IPS DF 19.7 (cell line): Measurements from ENCODE around the gene MAGOH.

ENCODE experiments used
- DNase-seq: peaks from one replicate; pipeline ENCODE4 v3.0.0-alpha.2; 2013; ENCODE audit warnings: low read depth, low spot score

Gene MAGOH

DNA sequence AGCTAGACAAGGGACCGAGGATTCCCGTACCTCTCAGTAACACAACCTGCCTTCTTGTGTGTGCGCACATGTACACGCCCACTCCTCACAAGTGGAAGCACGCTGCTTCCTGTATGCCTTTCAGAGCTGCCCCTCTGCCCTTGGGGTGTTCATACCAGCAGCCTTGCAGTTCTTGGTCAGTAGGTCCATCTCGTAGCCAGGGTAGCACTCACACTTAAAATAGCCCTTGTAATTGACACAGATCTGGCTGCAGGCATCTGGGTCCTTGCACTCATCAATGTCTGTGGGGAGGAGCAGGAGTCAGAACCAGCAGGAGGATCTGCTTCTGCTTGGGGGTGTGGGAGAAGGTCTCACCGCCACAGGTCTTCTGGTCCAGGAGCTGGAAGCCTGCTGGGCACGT is 32.6 kb upstream of the MAGOH start:
- no peak for DNase-seq

GRCh38 chr1:53270107-53270506 is 31.8 kb upstream of the MAGOH start:
- DNase-seq: no peak

- DNase-seq: no peak
Observed at GRCh38 chr1:53267761-53268160, 29.4 kb upstream of the MAGOH start.

DNA sequence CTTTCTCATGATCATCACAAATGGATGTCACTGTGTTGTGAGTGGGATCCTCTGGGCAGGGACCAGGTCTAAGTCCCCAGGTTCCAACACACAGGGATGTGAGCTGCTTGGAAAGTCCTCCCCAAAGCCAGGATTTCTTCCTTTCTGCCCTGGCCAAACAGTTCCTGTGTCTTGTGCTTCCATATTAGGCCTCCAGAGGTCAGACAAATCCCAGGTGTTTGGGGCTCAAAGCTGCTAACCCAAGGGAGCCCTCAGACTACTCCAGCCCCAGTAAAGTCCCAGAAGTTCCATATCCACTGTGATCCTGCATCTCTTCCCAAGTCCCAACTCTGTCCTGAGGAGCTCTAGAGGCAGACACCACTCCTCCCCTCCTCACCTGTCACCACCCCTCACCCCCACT is 27.7 kb upstream of the MAGOH start:
- no peak for DNase-seq

DNA sequence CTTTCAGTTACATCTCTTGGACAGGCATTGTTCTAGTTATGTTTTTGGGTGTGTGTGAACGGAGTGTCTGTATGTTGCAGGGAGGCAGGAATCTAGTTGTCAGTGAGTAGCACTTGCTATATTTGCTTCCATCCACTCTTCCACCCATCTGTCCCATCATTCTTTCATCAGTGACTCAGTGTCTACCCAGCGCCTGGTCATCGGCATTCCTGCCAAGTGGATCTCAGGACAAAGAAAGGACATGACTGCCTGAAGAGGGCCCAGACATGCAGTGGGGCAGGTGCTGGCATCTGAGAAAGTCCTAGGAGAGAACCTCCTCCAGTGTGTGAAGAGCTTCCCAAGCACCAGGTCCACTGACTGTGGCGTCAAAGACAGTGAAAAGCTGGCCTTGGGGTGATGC is 27.3 kb upstream of the MAGOH start:
- no peak for DNase-seq

DNA sequence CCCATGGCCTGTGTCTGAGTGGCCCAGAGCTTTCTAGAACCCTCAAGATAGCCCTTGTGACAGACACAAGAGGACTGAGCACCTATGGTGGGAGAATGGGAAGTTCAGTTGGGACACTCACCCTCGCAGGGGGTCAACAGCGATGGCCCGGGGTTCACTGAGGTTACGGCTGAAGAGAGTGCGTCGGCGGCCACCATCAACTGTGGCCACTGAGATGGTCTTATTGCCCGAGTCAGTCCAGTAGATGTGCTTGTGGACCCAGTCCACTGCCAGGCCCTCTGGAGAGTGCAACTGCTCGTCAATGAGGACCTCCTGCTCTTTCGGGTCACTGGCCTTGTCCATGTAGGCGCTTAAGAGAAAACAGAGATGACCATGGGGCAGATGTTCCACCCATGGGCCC is 25.7 kb upstream of the MAGOH start:
- DNase-seq: no peak

- DNase-seq: no peak
Observed at GRCh38 chr1:53262000-53262399, 23.7 kb upstream of the MAGOH start.

DNA sequence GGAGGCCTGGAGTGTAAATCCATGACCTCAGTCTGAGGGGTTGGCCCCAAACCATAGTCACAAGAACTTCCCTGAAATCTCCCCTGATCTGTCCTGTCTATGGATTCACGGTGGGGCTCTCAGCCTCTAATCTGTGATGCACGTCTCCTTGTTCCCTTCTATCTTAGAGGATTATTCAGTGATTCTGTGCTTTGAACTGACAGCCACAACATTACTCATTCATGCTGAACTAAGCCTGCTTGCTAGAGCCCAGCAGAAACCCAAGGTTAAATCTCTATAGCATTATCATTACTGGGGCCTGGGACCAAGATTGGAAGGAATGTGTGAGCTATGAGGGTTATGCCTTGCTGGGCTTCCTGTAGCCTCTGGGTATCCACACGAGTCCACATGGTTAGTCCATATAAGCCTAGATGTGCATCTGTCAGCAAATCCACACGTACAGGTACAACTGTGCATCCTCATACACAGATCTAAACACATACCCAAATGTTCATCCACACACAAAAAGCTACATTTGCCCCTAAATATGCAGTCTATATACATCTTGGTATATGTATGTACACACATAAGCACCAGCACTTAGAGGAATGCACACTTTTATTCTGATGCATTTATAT is 22.4 kb upstream of the MAGOH start:
- DNase-seq: no peak

DNA sequence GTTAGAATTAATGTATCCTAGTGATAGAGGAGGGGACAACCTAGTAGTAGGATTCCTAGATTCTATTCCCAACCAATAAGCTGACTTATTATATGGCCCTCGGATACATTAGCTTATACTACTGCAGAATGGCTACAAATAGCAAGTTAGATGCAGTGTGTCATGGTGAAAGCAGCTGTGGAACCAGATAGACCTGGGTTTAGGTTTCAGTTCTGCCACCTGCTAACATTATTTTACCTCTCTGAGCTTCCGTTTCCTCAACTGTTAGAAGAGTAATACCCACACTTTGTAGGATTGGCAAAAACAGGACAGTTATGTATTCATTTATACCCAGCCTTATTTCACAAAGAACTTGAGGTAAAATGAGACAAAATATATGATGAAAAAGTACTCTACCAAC is 21.6 kb upstream of the MAGOH start:
- no peak for DNase-seq

DNA sequence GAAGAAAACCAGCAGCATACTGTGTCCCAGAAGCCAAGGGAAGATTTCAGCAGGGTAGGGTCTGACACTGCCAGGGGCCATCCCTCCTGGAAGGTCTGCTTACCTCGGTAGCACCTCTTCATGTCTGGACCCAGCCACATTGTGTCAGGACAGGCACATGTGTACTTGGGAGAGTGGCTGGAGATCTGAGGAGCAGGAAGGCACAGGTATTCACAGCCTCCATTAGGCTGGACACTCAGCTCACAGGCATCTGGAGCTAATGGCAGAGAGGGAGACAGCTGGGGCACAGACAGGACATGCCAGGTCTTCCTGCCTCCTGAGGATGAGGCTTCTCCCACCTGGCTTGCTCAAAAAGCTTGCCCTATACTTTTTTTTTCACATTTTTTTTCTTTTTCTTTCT is 19.9 kb upstream of the MAGOH start:
- DNase-seq: no peak

GRCh38 chr1:53257454-53258081 is 19.2 kb upstream of the MAGOH start:
- DNase-seq: no peak

GRCh38 chr1:53256511-53257453 is 18.5 kb upstream of the MAGOH start:
- DNase-seq: no peak

- DNase-seq: no peak
Observed at GRCh38 chr1:53255031-53255430, 16.7 kb upstream of the MAGOH start.

- DNase-seq: no peak
Observed at GRCh38 chr1:53254011-53254640, 15.8 kb upstream of the MAGOH start.

DNA sequence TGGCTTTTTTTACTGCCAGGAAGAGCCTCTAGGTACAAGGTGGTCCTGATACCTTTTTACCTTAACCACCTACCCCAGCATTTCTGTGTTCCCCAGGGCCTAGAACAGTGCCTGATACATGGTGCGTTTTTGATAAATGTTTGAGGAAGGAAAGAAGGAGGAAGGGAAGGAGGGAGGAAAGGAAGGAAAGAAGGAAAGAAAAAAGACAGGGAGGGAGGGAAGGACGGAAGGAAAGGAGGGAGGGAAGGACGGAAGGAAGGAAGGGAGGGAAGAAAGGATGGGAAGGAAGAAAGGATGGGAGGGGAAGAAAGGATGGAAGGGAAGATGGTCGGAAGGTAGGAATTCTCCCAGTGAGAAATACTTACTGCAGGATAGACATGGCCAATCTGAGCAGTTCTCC is 12.0 kb upstream of the MAGOH start:
- DNase-seq: no peak

DNA sequence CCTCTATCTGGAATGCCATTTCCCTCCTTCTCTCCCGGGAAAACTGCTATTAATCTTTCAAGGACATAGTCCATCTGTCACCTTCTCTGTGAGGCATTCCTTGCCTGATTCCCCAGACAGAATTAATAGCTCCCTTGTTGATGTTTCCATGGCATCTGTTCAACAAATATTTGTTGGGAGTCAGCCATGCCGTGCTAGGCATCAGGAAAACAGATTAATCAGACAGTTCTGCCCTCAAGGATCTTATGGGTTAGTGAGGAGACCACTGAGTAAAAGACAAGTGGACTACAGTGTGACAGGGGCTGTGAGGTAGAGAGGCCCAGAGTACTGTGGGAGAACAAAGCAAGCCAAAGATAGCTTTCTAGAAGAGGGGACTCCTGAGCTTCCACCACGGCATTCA is 11.4 kb upstream of the MAGOH start:
- no peak for DNase-seq

DNA sequence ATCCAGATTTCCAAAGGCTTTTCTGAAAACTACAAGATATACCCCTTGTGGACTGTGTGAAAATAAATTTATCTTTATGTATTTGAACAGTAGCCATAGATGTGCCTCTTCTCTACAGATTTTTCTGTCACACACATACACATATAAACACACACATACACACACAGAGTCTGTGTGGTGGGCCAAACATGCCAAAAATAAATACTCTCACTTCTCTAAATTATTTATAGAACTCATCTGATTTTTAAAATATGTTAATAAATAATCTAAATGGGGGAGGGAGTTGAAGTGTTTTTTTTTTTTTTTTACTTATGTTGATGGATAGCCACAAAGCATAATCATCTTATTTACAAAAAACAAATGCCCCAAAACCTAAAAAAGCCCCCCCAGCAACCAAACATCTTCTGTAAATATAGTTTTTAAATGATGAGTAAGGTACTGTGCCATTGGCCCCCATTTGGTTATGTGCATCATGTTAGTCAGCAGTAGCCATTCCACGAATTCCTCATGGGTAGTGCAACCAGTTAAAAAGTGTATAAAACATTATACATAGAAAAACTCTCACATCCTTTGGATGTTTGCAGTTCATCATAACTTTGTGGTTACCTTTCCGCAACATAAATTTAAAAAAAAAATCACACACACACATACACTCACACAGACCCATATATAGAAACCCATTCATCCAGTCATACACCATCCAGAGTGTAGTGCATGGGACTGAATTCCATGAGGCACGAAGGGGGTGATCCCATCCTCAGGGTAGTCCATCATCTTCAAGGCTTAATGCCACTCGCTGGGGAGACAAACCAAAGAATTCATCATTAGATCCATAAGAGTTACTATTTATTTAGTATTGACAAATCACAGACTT is 8.2 kb upstream of the MAGOH start:
- no peak for DNase-seq

DNA sequence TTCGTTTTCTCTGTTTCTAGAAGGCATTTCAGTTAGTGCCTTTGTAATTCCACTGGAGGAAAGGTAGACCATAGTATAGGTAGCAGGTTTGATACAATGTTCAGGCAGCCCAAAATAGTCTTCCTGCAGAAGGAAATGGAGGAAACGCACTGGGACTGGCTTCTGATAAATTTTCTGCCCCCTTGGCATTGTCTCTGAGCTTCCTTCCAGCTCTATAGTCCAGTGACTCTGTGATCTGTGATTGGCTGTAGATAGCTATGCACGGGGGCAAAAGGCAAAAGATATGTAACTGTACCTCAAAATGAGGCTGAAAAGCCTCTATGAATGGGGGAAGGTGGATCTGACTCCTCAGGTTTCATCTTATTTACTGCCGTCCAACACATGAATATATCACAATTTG is 5.8 kb upstream of the MAGOH start:
- DNase-seq: no peak

DNA sequence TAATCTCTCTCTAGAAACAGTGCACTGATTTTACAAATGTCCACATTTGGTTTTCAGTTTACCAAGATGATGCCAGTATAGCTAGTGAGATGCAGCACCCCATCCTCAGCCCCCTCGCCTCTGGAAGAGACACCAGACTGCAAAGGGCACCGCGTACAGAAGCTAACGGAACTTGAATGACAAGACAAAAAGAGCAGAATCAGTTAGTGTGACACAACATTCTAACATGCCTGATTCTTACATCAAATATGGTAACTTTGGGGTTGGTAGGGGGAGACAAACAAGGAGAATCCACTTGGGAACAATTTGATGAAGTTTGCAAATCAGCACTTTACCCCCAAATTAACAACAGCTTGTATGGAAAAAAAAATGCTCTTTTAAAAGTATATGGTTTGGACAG is 4.1 kb upstream of the MAGOH start:
- DNase-seq: no peak

GRCh38 chr1:53241828-53242227 is 3.5 kb upstream of the MAGOH start:
- no peak for DNase-seq

- no peak for DNase-seq
Observed at GRCh38 chr1:53237638-53238037, 680 bp downstream of the MAGOH start.

- no peak for DNase-seq
Observed at GRCh38 chr1:53220962-53221286, 17.4 kb downstream of the MAGOH start.
